ENCODE data around the gene TNFRSF1B. TPM values are rescaled to one million over a fixed set of nuclear protein-coding genes. Genes with fewer than 3 reads are reported as not detected.

TNFRSF1B gene
- polyA plus RNA-seq, 2 donors = 1.8 to 3.4 TPM

DNA sequence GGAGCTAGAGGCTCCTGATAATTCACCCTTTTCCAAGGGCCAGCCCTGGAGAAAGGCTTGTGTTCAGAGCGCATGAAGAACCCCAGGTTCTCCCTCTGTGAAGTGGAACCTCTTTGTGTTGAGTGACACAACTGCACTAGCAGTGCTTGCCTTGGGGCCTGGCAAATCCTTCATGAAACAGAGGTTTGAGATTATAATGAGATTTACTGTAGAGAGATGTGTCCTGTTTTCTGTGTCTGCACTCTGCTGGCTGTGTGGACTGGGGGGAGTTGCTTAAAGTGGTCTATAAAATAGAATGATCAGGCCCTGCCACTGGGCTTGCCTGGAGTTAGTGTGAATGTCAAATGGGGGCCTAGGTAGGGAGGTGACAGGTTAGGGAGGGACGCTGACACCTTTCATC, 11.5 kb upstream of the TNFRSF1B start:
- no peaks in the 10 kb centered on the region for H3K36me3 ChIP-seq (ENCODE audit: control insufficient read depth in 2 of 2, insufficient read depth in 2 of 2, low read length in 1 of 2)
- H3K27ac ChIP-seq (ENCODE audit: low read depth in 2 of 2, low read length in 1 of 2) = no peak overlapping the region
- no peaks in the 10 kb centered on the region for H3K4me1 ChIP-seq (ENCODE audit: control insufficient read depth in 2 of 2, insufficient read depth in 2 of 2, low read length in 1 of 2)
- WGBS, 2 donors = 95 to 98% methylated on average over 2 of the region's 2 CpGs
- no peaks in the 10 kb centered on the region for H3K9me3 ChIP-seq (ENCODE audit: control insufficient read depth in 2 of 2, insufficient read depth in 1 of 2, low read depth in 1 of 2, low read length in 1 of 2)
- no peaks in the 10 kb centered on the region for H3K27me3 ChIP-seq (ENCODE audit: control insufficient read depth in 1 of 2, insufficient read depth in 2 of 2, low read length in 2 of 2)
- no peak overlapping the region for H3K4me3 ChIP-seq (ENCODE audit: low read depth in 1 of 2, low read length in 2 of 2)

DNA sequence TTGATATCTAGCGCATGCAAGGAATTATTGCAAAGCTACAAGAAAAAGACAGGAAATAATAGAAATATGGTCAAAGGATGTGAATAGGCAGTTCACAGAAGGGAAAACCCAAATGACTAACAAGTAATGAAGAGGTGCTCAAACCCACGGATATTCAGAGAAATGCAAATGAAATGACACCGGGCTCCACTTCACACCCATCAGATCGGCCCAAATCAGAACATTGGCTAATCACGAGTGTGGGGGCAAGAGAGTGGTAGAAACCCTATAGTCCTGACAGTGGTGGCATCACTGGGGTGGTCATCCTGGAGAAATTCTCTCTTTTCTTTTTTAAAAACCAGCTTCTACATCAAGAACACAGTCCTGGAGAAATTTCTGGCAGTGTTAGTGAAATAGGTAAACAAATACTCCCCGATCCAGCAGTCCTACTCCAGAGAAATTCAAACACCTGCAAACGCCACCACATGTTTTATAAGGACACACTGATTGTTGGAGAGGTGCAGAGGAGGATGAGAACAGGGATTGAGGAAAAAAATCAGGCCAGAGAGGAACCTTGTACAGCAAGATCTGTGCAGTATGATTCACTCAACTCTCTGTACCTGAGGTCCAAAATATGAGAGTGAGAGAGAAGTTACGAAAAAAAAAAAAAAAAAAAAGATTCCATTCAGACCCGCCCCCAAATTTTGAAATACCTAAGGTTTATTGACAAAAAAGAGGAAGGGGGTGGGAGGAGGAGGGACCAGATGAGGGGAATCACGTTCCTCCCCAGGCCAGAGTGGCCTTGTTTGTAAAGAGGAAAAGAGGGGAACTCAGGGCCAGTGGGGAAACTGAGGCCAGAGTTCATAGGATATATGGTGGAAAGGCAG, 9.2 kb upstream of the TNFRSF1B start:
- H3K27ac ChIP-seq (ENCODE audit: low read depth in 2 of 2, low read length in 1 of 2) = no peak overlapping the region
- no peaks in the 10 kb centered on the region for H3K9me3 ChIP-seq (ENCODE audit: control insufficient read depth in 2 of 2, insufficient read depth in 1 of 2, low read depth in 1 of 2, low read length in 1 of 2)
- H3K4me1 ChIP-seq (ENCODE audit: control insufficient read depth in 2 of 2, insufficient read depth in 2 of 2, low read length in 1 of 2) = peaks cover 0 to 11% of the 10 kb centered on the region in 2 donors

GRCh38 chr1:12158357-12159092, 8.3 kb upstream of the TNFRSF1B start:
- WGBS, 2 donors = 68 to 69% methylated on average over 22 of the region's 22 CpGs
- peaks cover 0 to 13% of the 10 kb centered on the region in 2 donors for H3K4me1 ChIP-seq (ENCODE audit: control insufficient read depth in 2 of 2, insufficient read depth in 2 of 2, low read length in 1 of 2)
- H3K9me3 ChIP-seq (ENCODE audit: control insufficient read depth in 2 of 2, insufficient read depth in 1 of 2, low read depth in 1 of 2, low read length in 1 of 2) = no peaks in the 10 kb centered on the region
- no peak overlapping the region for H3K4me3 ChIP-seq (ENCODE audit: low read depth in 1 of 2, low read length in 2 of 2)
- no peak overlapping the region for H3K27ac ChIP-seq (ENCODE audit: low read depth in 2 of 2, low read length in 1 of 2)
- no peaks in the 10 kb centered on the region for H3K36me3 ChIP-seq (ENCODE audit: control insufficient read depth in 2 of 2, insufficient read depth in 2 of 2, low read length in 1 of 2)
- H3K27me3 ChIP-seq (ENCODE audit: control insufficient read depth in 1 of 2, insufficient read depth in 2 of 2, low read length in 2 of 2) = no peaks in the 10 kb centered on the region

More for the DNA sequence above, 9.2 kb upstream of the TNFRSF1B start:
- Histone ChIP-seq H3K27me3 (ENCODE audit: control insufficient read depth in 1 of 2, insufficient read depth in 2 of 2, low read length in 2 of 2) (no peaks in the 10 kb centered on the region), H3K4me3 (ENCODE audit: low read depth in 1 of 2, low read length in 2 of 2) (no peak overlapping the region), H3K36me3 (ENCODE audit: control insufficient read depth in 2 of 2, insufficient read depth in 2 of 2, low read length in 1 of 2) (no peaks in the 10 kb centered on the region)
- WGBS, 2 donors = 46 to 48% methylated on average over 10 of the region's 10 CpGs

GRCh38 chr1:12159816-12160215, 7.0 kb upstream of the TNFRSF1B start:
- no peak overlapping the region for H3K27ac ChIP-seq (ENCODE audit: low read depth in 2 of 2, low read length in 1 of 2)
- H3K36me3 ChIP-seq (ENCODE audit: control insufficient read depth in 2 of 2, insufficient read depth in 2 of 2, low read length in 1 of 2) = no peaks in the 10 kb centered on the region
- H3K4me1 ChIP-seq (ENCODE audit: control insufficient read depth in 2 of 2, insufficient read depth in 2 of 2, low read length in 1 of 2) = peaks cover 0 to 14% of the 10 kb centered on the region in 2 donors
- WGBS, 2 donors = 83 to 89% methylated on average over 7 of the region's 7 CpGs
- H3K27me3 ChIP-seq (ENCODE audit: control insufficient read depth in 1 of 2, insufficient read depth in 2 of 2, low read length in 2 of 2) = no peaks in the 10 kb centered on the region
- H3K4me3 ChIP-seq (ENCODE audit: low read depth in 1 of 2, low read length in 2 of 2) = no peak overlapping the region
- no peaks in the 10 kb centered on the region for H3K9me3 ChIP-seq (ENCODE audit: control insufficient read depth in 2 of 2, insufficient read depth in 1 of 2, low read depth in 1 of 2, low read length in 1 of 2)

GRCh38 chr1:12161324-12161661, 5.5 kb upstream of the TNFRSF1B start:
- Histone ChIP-seq H3K27me3 (ENCODE audit: control insufficient read depth in 1 of 2, insufficient read depth in 2 of 2, low read length in 2 of 2) (no peaks in the 10 kb centered on the region), H3K4me3 (ENCODE audit: low read depth in 1 of 2, low read length in 2 of 2) (no peak overlapping the region), H3K4me1 (ENCODE audit: control insufficient read depth in 2 of 2, insufficient read depth in 2 of 2, low read length in 1 of 2) (peaks cover 0 to 14% of the 10 kb centered on the region in 2 donors), H3K9me3 (ENCODE audit: control insufficient read depth in 2 of 2, insufficient read depth in 1 of 2, low read depth in 1 of 2, low read length in 1 of 2) (no peaks in the 10 kb centered on the region), H3K27ac (ENCODE audit: low read depth in 2 of 2, low read length in 1 of 2) (peak overlapping the region; percentile 67 to 69), H3K36me3 (ENCODE audit: control insufficient read depth in 2 of 2, insufficient read depth in 2 of 2, low read length in 1 of 2) (no peaks in the 10 kb centered on the region)
- 66 to 80% methylated on average over 2 of the region's 2 CpGs for WGBS, 2 donors

- H3K27ac ChIP-seq (ENCODE audit: low read depth in 2 of 2, low read length in 1 of 2) = peak overlapping the region; percentile 67 to 69
- H3K4me1 ChIP-seq (ENCODE audit: control insufficient read depth in 2 of 2, insufficient read depth in 2 of 2, low read length in 1 of 2) = peaks cover 0 to 14% of the 10 kb centered on the region in 2 donors
- 23 to 27% methylated on average over 9 of the region's 9 CpGs for whole genome bisulfite sequencing, 2 donors
- H3K27me3 ChIP-seq (ENCODE audit: control insufficient read depth in 1 of 2, insufficient read depth in 2 of 2, low read length in 2 of 2) = no peaks in the 10 kb centered on the region
- H3K9me3 ChIP-seq (ENCODE audit: control insufficient read depth in 2 of 2, insufficient read depth in 1 of 2, low read depth in 1 of 2, low read length in 1 of 2) = no peaks in the 10 kb centered on the region
- H3K4me3 ChIP-seq (ENCODE audit: low read depth in 1 of 2, low read length in 2 of 2) = no peak overlapping the region
- H3K36me3 ChIP-seq (ENCODE audit: control insufficient read depth in 2 of 2, insufficient read depth in 2 of 2, low read length in 1 of 2) = no peaks in the 10 kb centered on the region
Observed at GRCh38 chr1:12161662-12162458, 4.9 kb upstream of the TNFRSF1B start.

GRCh38 chr1:12162459-12163137, 4.2 kb upstream of the TNFRSF1B start:
- no peaks in the 10 kb centered on the region for H3K9me3 ChIP-seq (ENCODE audit: control insufficient read depth in 2 of 2, insufficient read depth in 1 of 2, low read depth in 1 of 2, low read length in 1 of 2)
- H3K27me3 ChIP-seq (ENCODE audit: control insufficient read depth in 1 of 2, insufficient read depth in 2 of 2, low read length in 2 of 2) = peaks cover 0 to 3% of the 10 kb centered on the region in 2 donors
- H3K4me3 ChIP-seq (ENCODE audit: low read depth in 1 of 2, low read length in 2 of 2) = no peak overlapping the region
- WGBS, 2 donors = 92 to 95% methylated on average over 11 of the region's 11 CpGs
- H3K27ac ChIP-seq (ENCODE audit: low read depth in 2 of 2, low read length in 1 of 2) = peak overlapping the region; percentile 34 to 65
- H3K4me1 ChIP-seq (ENCODE audit: control insufficient read depth in 2 of 2, insufficient read depth in 2 of 2, low read length in 1 of 2) = peaks cover 0 to 14% of the 10 kb centered on the region in 2 donors
- H3K36me3 ChIP-seq (ENCODE audit: control insufficient read depth in 2 of 2, insufficient read depth in 2 of 2, low read length in 1 of 2) = no peaks in the 10 kb centered on the region

DNA sequence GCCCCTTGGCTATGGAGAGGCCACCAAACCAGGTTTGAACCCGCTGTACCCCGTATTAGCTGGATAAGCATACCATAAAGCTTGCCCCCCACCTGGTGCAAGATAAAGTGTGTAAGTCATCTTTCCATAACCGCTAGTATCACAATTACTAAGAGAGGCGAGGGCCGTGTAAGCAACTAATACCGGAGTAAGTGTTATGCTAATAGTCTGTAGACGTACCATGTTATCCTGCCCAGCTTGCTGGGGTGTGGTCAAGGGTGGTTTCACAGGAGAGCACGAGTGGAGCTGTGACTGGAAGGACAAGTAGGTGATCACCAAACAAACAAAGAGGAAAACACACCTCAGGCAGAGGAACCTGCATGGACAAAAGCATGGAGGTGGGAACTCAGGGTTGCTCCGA, 3.6 kb upstream of the TNFRSF1B start:
- WGBS, 2 donors = 64 to 71% methylated on average over 9 of the region's 9 CpGs
- Histone ChIP-seq H3K4me1 (ENCODE audit: control insufficient read depth in 2 of 2, insufficient read depth in 2 of 2, low read length in 1 of 2) (peaks cover 0 to 14% of the 10 kb centered on the region in 2 donors), H3K27ac (ENCODE audit: low read depth in 2 of 2, low read length in 1 of 2) (no peak overlapping the region), H3K27me3 (ENCODE audit: control insufficient read depth in 1 of 2, insufficient read depth in 2 of 2, low read length in 2 of 2) (peaks cover 0 to 3% of the 10 kb centered on the region in 2 donors), H3K4me3 (ENCODE audit: low read depth in 1 of 2, low read length in 2 of 2) (no peak overlapping the region), H3K9me3 (ENCODE audit: control insufficient read depth in 2 of 2, insufficient read depth in 1 of 2, low read depth in 1 of 2, low read length in 1 of 2) (no peaks in the 10 kb centered on the region), H3K36me3 (ENCODE audit: control insufficient read depth in 2 of 2, insufficient read depth in 2 of 2, low read length in 1 of 2) (no peaks in the 10 kb centered on the region)

- peaks cover 0 to 14% of the 10 kb centered on the region in 2 donors for H3K4me1 ChIP-seq (ENCODE audit: control insufficient read depth in 2 of 2, insufficient read depth in 2 of 2, low read length in 1 of 2)
- 83 to 90% methylated on average over 5 of the region's 5 CpGs for WGBS, 2 donors
Observed at GRCh38 chr1:12164210-12164609, 2.6 kb upstream of the TNFRSF1B start.

More at GRCh38 chr1:12164210-12164609, 2.6 kb upstream of the TNFRSF1B start:
- Histone ChIP-seq H3K27me3 (ENCODE audit: control insufficient read depth in 1 of 2, insufficient read depth in 2 of 2, low read length in 2 of 2) (peaks cover 0 to 3% of the 10 kb centered on the region in 2 donors), H3K36me3 (ENCODE audit: control insufficient read depth in 2 of 2, insufficient read depth in 2 of 2, low read length in 1 of 2) (no peaks in the 10 kb centered on the region), H3K4me3 (ENCODE audit: low read depth in 1 of 2, low read length in 2 of 2) (no peak overlapping the region), H3K9me3 (ENCODE audit: control insufficient read depth in 2 of 2, insufficient read depth in 1 of 2, low read depth in 1 of 2, low read length in 1 of 2) (no peaks in the 10 kb centered on the region), H3K27ac (ENCODE audit: low read depth in 2 of 2, low read length in 1 of 2) (no peak overlapping the region)
